GM23338 (cell line): Measurements from ENCODE around the gene APOL1. TPM values are rescaled to one million over a fixed set of nuclear protein-coding genes. Genes with fewer than 3 reads are reported as not detected.

ENCODE experiments used
- ATAC-seq: fragments of 200-7000 bp; cut with Tn5 transposase; 3 replicates; pipeline ENCODE4 v1.9.1; 2020
- DNase-seq: peaks from one replicate; pipeline ENCODE4 v3.0.0-alpha.2; 2015; ENCODE audit warnings: low spot score
- H2AFZ ChIP-seq: fragments of 200-600 bp; sonication (generic); 2 replicates; pipeline ENCODE4 v1.8.0; 2016; ENCODE audit warnings: antibody characterized with exemption, mild to moderate bottlenecking, moderate library complexity
- H3F3A ChIP-seq: fragments of 200-600 bp; sonication (generic); replicated peaks from 2 replicates; pipeline ENCODE4 v1.8.0; 2017; ENCODE audit warnings: antibody characterized with exemption, mixed run types, low read depth
- H3K27ac ChIP-seq: fragments of 200-600 bp; sonication (generic); 2 replicates; pipeline ENCODE4 v1.6.1; 2016; ENCODE audit warnings: low read depth
- H3K27me3 ChIP-seq: fragments of 200-600 bp; sonication (generic); 2 replicates; pipeline ENCODE4 v1.8.0; 2016; ENCODE audit warnings: mild to moderate bottlenecking, mixed run types, moderate library complexity; ENCODE audit not compliant: insufficient read depth
- H3K36me3 ChIP-seq: fragments of 200-600 bp; sonication (generic); 2 replicates; pipeline ENCODE4 v1.8.0; 2016; ENCODE audit warnings: mild to moderate bottlenecking; ENCODE audit not compliant: insufficient read depth
- H3K4me1 ChIP-seq: fragments of 200-600 bp; sonication (generic); 2 replicates; pipeline ENCODE4 v1.8.0; 2016; ENCODE audit warnings: mild to moderate bottlenecking, moderate library complexity; ENCODE audit not compliant: insufficient read depth
- H3K4me2 ChIP-seq: fragments of 200-600 bp; sonication (generic); 2 replicates; pipeline ENCODE4 v1.7.1; 2017; ENCODE audit warnings: mixed run types
- H3K4me3 ChIP-seq: fragments of 200-600 bp; sonication (generic); 2 replicates; pipeline ENCODE4 v1.6.1; 2016; ENCODE audit warnings: mixed run types
- H3K79me2 ChIP-seq: fragments of 200-600 bp; sonication (generic); replicated peaks from 2 replicates; pipeline ENCODE4 v1.8.0; 2017; ENCODE audit warnings: mild to moderate bottlenecking; ENCODE audit not compliant: insufficient read depth
- H3K9me2 ChIP-seq: fragments of 200-600 bp; sonication (generic); 2 replicates; pipeline ENCODE4 v1.8.0; 2017; ENCODE audit not compliant: insufficient read depth
- H4K20me1 ChIP-seq: fragments of 200-600 bp; sonication (generic); replicated peaks from 2 replicates; pipeline ENCODE4 v1.8.0; 2017; ENCODE audit warnings: mild to moderate bottlenecking; ENCODE audit not compliant: insufficient read depth
- H3K27ac Mint-ChIP-seq: 2 replicates; pipeline ENCODE4 v1.8.0; 2020; ENCODE audit warnings: inconsistent platforms, mild to moderate bottlenecking, moderate library complexity, mixed read lengths
- H3K27me3 Mint-ChIP-seq: 3 replicates; pipeline ENCODE4 v1.8.0; 2022; ENCODE audit warnings: low read depth, mild to moderate bottlenecking, moderate library complexity, mixed read lengths, inconsistent platforms; ENCODE audit not compliant: insufficient read depth, poor library complexity
- H3K36me3 Mint-ChIP-seq: 3 replicates; pipeline ENCODE4 v1.8.0; 2021; ENCODE audit warnings: low read depth, mild to moderate bottlenecking, inconsistent platforms, moderate library complexity, mixed read lengths
- H3K4me1 Mint-ChIP-seq: 3 replicates; pipeline ENCODE4 v1.8.0; 2020; ENCODE audit warnings: mild to moderate bottlenecking, inconsistent platforms, mixed read lengths
- H3K4me3 Mint-ChIP-seq: 3 replicates; pipeline ENCODE4 v1.8.0; 2021; ENCODE audit warnings: moderate library complexity, mild to moderate bottlenecking, inconsistent platforms, mixed read lengths
- H3K9me3 Mint-ChIP-seq: 3 replicates; pipeline ENCODE4 v1.8.0; 2020; ENCODE audit warnings: moderate library complexity, mild to moderate bottlenecking, inconsistent platforms, mixed read lengths
- CREB1 ChIP-seq: fragments of 250-450 bp; sonication (Bioruptor Pico); IDR thresholded peaks from 2 replicates; pipeline ENCODE4 v1.5.0; 2020; ENCODE audit warnings: low read depth, mild to moderate bottlenecking, moderate library complexity
- CTCF ChIP-seq, 2 experiments: fragments of 200-600 bp in 1 of 2; sonication (generic) in 1 of 2; conservative IDR thresholded peaks; 2 replicates each; pipeline versions ENCODE4 v1.5.1 to v1.6.1; 2016 to 2017; ENCODE audit warnings: antibody characterized with exemption in 2 of 2, low read depth in 2 of 2, mild to moderate bottlenecking in 2 of 2, moderate library complexity in 1 of 2
- ETS1 ChIP-seq: IDR thresholded peaks from 2 replicates; pipeline ENCODE4 v1.6.1; 2016; ENCODE audit warnings: antibody characterized with exemption
- EZH2 ChIP-seq: fragments of 200-600 bp; sonication (generic); IDR thresholded peaks from one replicate; pipeline ENCODE4 v1.8.0; 2017; ENCODE audit warnings: antibody characterized with exemption, mild to moderate bottlenecking, low read depth; ENCODE audit not compliant: unreplicated experiment
- EZH2phosphoT487 ChIP-seq: fragments of 200-600 bp; sonication (generic); IDR thresholded peaks from one replicate; pipeline ENCODE4 v1.8.1; 2018; ENCODE audit warnings: antibody characterized with exemption; ENCODE audit not compliant: unreplicated experiment
- JUNB ChIP-seq: IDR thresholded peaks from one replicate; pipeline ENCODE4 v1.6.1; 2016; ENCODE audit warnings: antibody characterized with exemption; ENCODE audit not compliant: unreplicated experiment
- NANOG ChIP-seq: IDR thresholded peaks from 2 replicates; pipeline ENCODE4 v1.6.1; 2016; ENCODE audit warnings: antibody characterized with exemption, borderline replicate concordance
- STAT1 ChIP-seq: IDR thresholded peaks from one replicate; pipeline ENCODE4 v1.6.1; 2016; ENCODE audit warnings: antibody characterized with exemption; ENCODE audit not compliant: unreplicated experiment
- ZNF114 ChIP-seq: fragments of 250-450 bp; sonication (Bioruptor Pico); IDR thresholded peaks from 2 replicates; pipeline ENCODE4 v1.5.0; 2020; ENCODE audit warnings: mild to moderate bottlenecking, moderate library complexity
- ZNF331 ChIP-seq: fragments of 250-450 bp; sonication (Bioruptor Pico); IDR thresholded peaks from 2 replicates; pipeline ENCODE4 v1.5.0; 2020; ENCODE audit warnings: low read depth, mild to moderate bottlenecking, moderate library complexity
- ZNF462 ChIP-seq: fragments of 250-450 bp; sonication (Bioruptor Pico); IDR thresholded peaks from 2 replicates; pipeline ENCODE4 v1.5.0; 2020; ENCODE audit warnings: mild to moderate bottlenecking, moderate library complexity
- polyA plus RNA-seq: library from polyadenylated mRNA; unstranded; fragments of >200 nt; fragmentation: Nextera tagmentation; extraction: Ambion mirVana; gene quantifications from 2 replicates; pipeline ENCODE4 v1.2.1, GENCODE V29; 2016
- total RNA-seq: library from RNA; depleted of rRNA; stranded (reverse); fragments of >200 nt; shearing (Covaris generic); gene quantifications from 2 replicates; pipeline ENCODE4 v1.2.3, GENCODE V29; 2014

APOL1 gene
- total and polyA plus RNA-seq, 2 experiments from 2014 or later: 0.11 TPM; not detected in 1

- TF ChIP-seq ZNF462 (CRISPR knock-in tag) (peak; percentile 99), CREB1 (no peak), EZH2phosphoT487 (no peak), NANOG (no peak), CTCF (conservative IDR thresholded peaks at IDR 0.05; ENCODE audit: low read depth in 2 of 2) (peak; percentile 88 to 92)
These were observed 33.4 kb downstream of the APOL1 start (continued) for GRCh38 chr22:36286096-36286957.

- no peaks in the 10 kb centered on the region; the same call in none of the 2 replicates for H4K20me1 ChIP-seq
- ATAC-seq: no peak
- H3K36me3 ChIP-seq: peaks cover 61% of the 10 kb centered on the region
- H3K27ac Mint-ChIP-seq: no peak overlapping the region
- H3K4me3 Mint-ChIP-seq: no peak overlapping the region
- peaks cover 93% of the 10 kb centered on the region for H3K36me3 Mint-ChIP-seq
- 0 out of 2 replicates have a peak, but pooled peaks cover 4% of the 10 kb centered on the region for H3K9me2 ChIP-seq
- H3K9me3 Mint-ChIP-seq: peaks cover 27% of the 10 kb centered on the region
- H3K4me1 ChIP-seq: no peaks in the 10 kb centered on the region
- H3F3A ChIP-seq: peaks cover 11% of the 10 kb centered on the region; the same call in 1 of the 2 replicates
- peaks cover 14% of the 10 kb centered on the region for H3K27me3 Mint-ChIP-seq
- H3K27ac ChIP-seq: no peak overlapping the region
- no peaks in the 10 kb centered on the region for H3K79me2 ChIP-seq
- H3K27me3 ChIP-seq: no peaks in the 10 kb centered on the region
- DNase-seq: no peak
- no peak overlapping the region for H3K4me3 ChIP-seq
- no peak overlapping the region for H2AFZ ChIP-seq
- H3K4me2 ChIP-seq: no peak overlapping the region
- peaks cover 7% of the 10 kb centered on the region for H3K4me1 Mint-ChIP-seq
- TF ChIP-seq ETS1: no peak
- no peak for TF ChIP-seq ZNF114 (CRISPR knock-in tag)
- no peak for TF ChIP-seq EZH2
- TF ChIP-seq NANOG: no peak
- TF ChIP-seq JUNB: no peak
- no peak for TF ChIP-seq STAT1
- no peak for TF ChIP-seq ZNF331
- no peak for TF ChIP-seq CTCF (conservative IDR thresholded peaks at IDR 0.05; ENCODE audit: low read depth in 2 of 2)
- TF ChIP-seq CREB1: no peak
These were observed 35.1 kb downstream of the APOL1 start for GRCh38 chr22:36287881-36288515.
